ENCODE measurements around the gene CCDC180.

DNA sequence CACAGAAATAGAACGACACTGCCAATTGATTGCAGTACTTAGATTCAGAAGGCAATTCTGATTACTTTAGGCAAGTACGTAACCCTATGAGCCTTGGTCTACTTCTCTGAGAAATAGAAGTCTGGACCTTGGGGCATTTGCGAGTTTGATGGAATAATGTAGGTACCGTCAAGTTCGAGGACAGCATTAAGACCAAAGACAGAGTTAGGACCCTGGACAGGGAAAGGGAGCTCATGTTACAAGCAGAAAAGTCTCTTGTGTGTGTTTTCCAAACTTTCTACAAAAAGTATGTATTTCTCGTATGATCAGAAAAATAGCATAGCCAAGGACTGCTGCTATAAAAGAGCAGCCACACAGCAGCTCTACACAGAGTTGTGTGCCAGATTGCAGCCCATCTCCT lies 20.1 kb downstream of the CCDC180 start:
- TF ChIP-seq POLR2A (IDR thresholded peaks at IDR 0.05; ENCODE audit: low read depth, low read length): no peak
- no peak for TF ChIP-seq POLR2AphosphoS5 (IDR thresholded peaks at IDR 0.05; ENCODE audit: low read depth, low read length)
